Activated CD4-positive, alpha-beta memory T cell treated with anti-CD3 and anti-CD28 coated beads, Interleukin-2, amount 10 ng/mL, durations not matched to agents 7 days and 5 days (primary cell): ENCODE results near the gene TMEM31. TPM values are rescaled to one million over a fixed set of nuclear protein-coding genes. Genes with fewer than 3 reads are reported as not detected.

Experiments
- total RNA-seq, 2 experiments: library from RNA; stranded (reverse); gene quantifications; one replicate each; pipeline ENCODE4 v1.2.3, GENCODE V29; 2021

Gene TMEM31
- total RNA-seq, 2 experiments from 2014 or later, result not detected

Other genes starting within 250 kb of the TMEM31 start
- under 1 TPM in 1 of 2 experiments, not detected in 1; 0.10 TPM for gene RAB40A, start 191.4 kb upstream of the TMEM31 start, total RNA-seq
- gene TCEAL4, start 125.4 kb upstream of the TMEM31 start, total RNA-seq, result 1 to 10 TPM; 3.4 to 4.7 TPM
- 1 to 10 TPM; 2.5 to 3.0 TPM for gene TCEAL3, start 102.9 kb upstream of the TMEM31 start, total RNA-seq
- 1 to 10 TPM; 6.5 to 6.7 TPM for gene TCEAL1, start 81.9 kb upstream of the TMEM31 start, total RNA-seq
- gene MORF4L2, start 24.2 kb upstream of the TMEM31 start, total RNA-seq, result 100 to 1,000 TPM; 134 to 135 TPM
- not detected for gene PLP1, start 65.9 kb downstream of the TMEM31 start, total RNA-seq
- gene RAB9B, start 121.3 kb downstream of the TMEM31 start, total RNA-seq, result under 1 TPM; 0.35 to 0.45 TPM